Neural cell (in vitro differentiated cells): ENCODE measurements around the gene CACNG8. TPM values are rescaled to one million over a fixed set of nuclear protein-coding genes. Genes with fewer than 3 reads are reported as not detected.

Source experiments
- H2AFZ ChIP-seq: fragments of 200-600, 300-800 bp; sonication (generic), shearing (Covaris generic); 2 replicates; pipeline ENCODE4 v1.6.0; 2014; ENCODE audit warnings: low read depth, mild to moderate bottlenecking, antibody characterized with exemption, low read length, moderate library complexity
- H3F3A ChIP-seq: fragments of 200-600 bp; shearing (Covaris generic); 2 replicates; pipeline ENCODE4 v1.6.1; 2016; ENCODE audit warnings: mild to moderate bottlenecking, moderate library complexity, mixed read lengths, antibody characterized with exemption, low read length; ENCODE audit not compliant: insufficient read depth, poor library complexity, severe bottlenecking
- H3K27ac ChIP-seq: fragments of 200-600, 300-800 bp; sonication (generic), shearing (Covaris generic); 2 replicates; pipeline ENCODE4 v1.5.1; 2014; ENCODE audit warnings: mild to moderate bottlenecking, low read length, moderate library complexity
- H3K27me3 ChIP-seq: fragments of 300-800, 200-600 bp; sonication (generic), shearing (Covaris generic); 2 replicates; pipeline ENCODE4 v1.6.0; 2014; ENCODE audit warnings: mild to moderate bottlenecking, low read depth, low read length, moderate library complexity; ENCODE audit not compliant: insufficient read depth
- H3K36me3 ChIP-seq: fragments of 300-800, 200-600 bp; sonication (generic), shearing (Covaris generic); 2 replicates; pipeline ENCODE4 v1.5.1; 2014; ENCODE audit warnings: mild to moderate bottlenecking, antibody characterized with exemption, low read length, moderate library complexity; ENCODE audit not compliant: insufficient read depth
- H3K4me2 ChIP-seq: fragments of 300-800, 200-600 bp; sonication (generic), shearing (Covaris generic); 2 replicates; pipeline ENCODE4 v1.6.0; 2014; ENCODE audit warnings: mild to moderate bottlenecking, low read length
- H3K4me3 ChIP-seq: fragments of 300-800, 200-600 bp; sonication (generic), shearing (Covaris generic); 2 replicates; pipeline ENCODE4 v1.5.1; 2014; ENCODE audit warnings: mild to moderate bottlenecking, low read length, moderate library complexity
- H3K79me2 ChIP-seq: fragments of 200-600 bp; shearing (Covaris generic); replicated peaks from 2 replicates; pipeline ENCODE4 v1.6.0; 2014; ENCODE audit warnings: mild to moderate bottlenecking, low read length, moderate library complexity; ENCODE audit not compliant: insufficient read depth
- H3K9ac ChIP-seq: fragments of 300-800, 200-600 bp; sonication (generic), shearing (Covaris generic); 2 replicates; pipeline ENCODE4 v1.6.1; 2016; ENCODE audit warnings: mild to moderate bottlenecking, low read length, mixed read lengths
- H3K9me2 ChIP-seq: fragments of 200-600 bp; shearing (Covaris generic); 2 replicates; pipeline ENCODE4 v1.6.1; 2016; ENCODE audit warnings: mild to moderate bottlenecking, low read length, mixed read lengths; ENCODE audit not compliant: insufficient read depth
- H3K9me3 ChIP-seq: fragments of 200-600, 300-800 bp; sonication (generic), shearing (Covaris generic); 2 replicates; pipeline ENCODE4 v1.6.1; 2016; ENCODE audit warnings: mild to moderate bottlenecking, mixed run types, low read length, moderate library complexity, mixed read lengths
- H4K20me1 ChIP-seq: fragments of 200-600 bp; shearing (Covaris generic); 2 replicates; pipeline ENCODE4 v1.6.1; 2016; ENCODE audit warnings: mild to moderate bottlenecking, mixed run types; ENCODE audit not compliant: insufficient read depth
- CTCF ChIP-seq: fragments of 450-650 bp; IDR thresholded peaks from 2 replicates; pipeline ENCODE4 v1.5.1; 2014; ENCODE audit warnings: antibody characterized with exemption, mild to moderate bottlenecking, moderate library complexity; ENCODE audit not compliant: poor library complexity, severe bottlenecking
- EP300 ChIP-seq: fragments of 450-650 bp; conservative IDR thresholded peaks from 2 replicates; pipeline ENCODE4 v1.6.1; 2014; ENCODE audit warnings: antibody characterized with exemption, mild to moderate bottlenecking, moderate library complexity; ENCODE audit not compliant: poor library complexity, severe bottlenecking
- EZH2 ChIP-seq: fragments of 200-600, 300-800 bp; shearing (Covaris generic), sonication (generic); IDR thresholded peaks from 2 replicates; pipeline ENCODE4 v1.6.1; 2014; ENCODE audit warnings: antibody characterized with exemption, low read length, borderline replicate concordance, mild to moderate bottlenecking; ENCODE audit not compliant: insufficient read depth, poor library complexity, severe bottlenecking
- MXI1 ChIP-seq: fragments of 450-650 bp; conservative IDR thresholded peaks from 2 replicates; pipeline ENCODE4 v1.6.1; 2014; ENCODE audit warnings: antibody characterized with exemption, mild to moderate bottlenecking; ENCODE audit not compliant: poor library complexity, severe bottlenecking
- POLR2AphosphoS5 ChIP-seq: IDR thresholded peaks from 2 replicates; pipeline ENCODE4 v1.6.1; 2012
- RAD21 ChIP-seq: fragments of 450-650 bp; conservative IDR thresholded peaks from 2 replicates; pipeline ENCODE4 v1.6.1; 2014; ENCODE audit warnings: antibody characterized with exemption, mild to moderate bottlenecking, moderate library complexity
- REST ChIP-seq: IDR thresholded peaks from 2 replicates; pipeline ENCODE4 v1.6.1; 2012; ENCODE audit warnings: borderline replicate concordance
- SMC3 ChIP-seq: fragments of 450-650 bp; conservative IDR thresholded peaks from 2 replicates; pipeline ENCODE4 v1.6.1; 2014; ENCODE audit warnings: antibody characterized with exemption, mild to moderate bottlenecking, moderate library complexity; ENCODE audit not compliant: poor library complexity
- TAF1 ChIP-seq: IDR thresholded peaks from 2 replicates; pipeline ENCODE4 v1.6.1; 2012; ENCODE audit warnings: low read depth
- polyA plus RNA-seq: library from polyadenylated mRNA; depleted of rRNA; stranded (reverse); fragments of >200 nt; gene quantifications from 2 replicates; pipeline ENCODE4 v1.2.3, GENCODE V29; 2014

Gene CACNG8
- polyA plus RNA-seq, 1 donor from 2014 or later = 3.3 TPM

DNA sequence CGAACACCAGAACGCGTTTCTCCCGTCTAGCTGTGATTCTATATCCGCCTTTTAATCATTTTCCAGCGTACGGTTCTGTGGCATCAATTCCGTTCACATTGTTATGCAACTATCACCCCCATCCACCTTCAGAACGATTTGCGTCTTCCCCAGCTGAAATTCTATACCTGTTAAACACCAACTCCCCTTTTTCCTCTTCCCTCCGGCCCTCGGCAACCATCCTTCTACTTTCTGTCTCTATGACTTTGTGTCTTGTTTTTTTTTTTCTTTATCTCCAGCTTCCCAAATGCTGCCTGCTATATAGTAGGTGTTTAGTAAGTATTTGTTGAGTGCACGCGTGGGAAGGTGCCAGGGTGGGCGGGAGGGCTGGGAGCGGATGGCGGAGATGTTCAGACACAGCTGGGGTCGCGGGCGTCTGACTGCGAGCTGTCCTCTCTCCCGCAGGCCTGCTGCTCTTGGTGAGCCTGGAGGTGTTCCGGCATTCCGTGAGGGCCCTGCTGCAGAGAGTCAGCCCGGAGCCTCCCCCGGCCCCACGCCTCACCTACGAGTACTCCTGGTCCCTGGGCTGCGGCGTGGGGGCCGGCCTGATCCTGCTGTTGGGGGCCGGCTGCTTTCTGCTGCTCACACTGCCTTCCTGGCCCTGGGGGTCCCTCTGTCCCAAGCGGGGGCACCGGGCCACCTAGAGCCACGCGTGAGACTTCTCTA is 48.9 kb downstream of the CACNG8 start:
- Histone ChIP-seq H3K4me2 (no peak overlapping the region), H3K27me3 (no peaks in the 10 kb centered on the region), H3K4me3 (no peak overlapping the region), H3K36me3 (no peaks in the 10 kb centered on the region), H3K79me2 (no peaks in the 10 kb centered on the region), H3K9ac (no peak overlapping the region), H3F3A (no peaks in the 10 kb centered on the region), H3K9me3 (no peaks in the 10 kb centered on the region), H2AFZ (no peak overlapping the region), H4K20me1 (no peaks in the 10 kb centered on the region), H3K27ac (no peak overlapping the region), H3K9me2 (no peaks in the 10 kb centered on the region)
- no peak for TF ChIP-seq EZH2
- TF ChIP-seq POLR2AphosphoS5 = no peak
- no peak for TF ChIP-seq REST

DNA sequence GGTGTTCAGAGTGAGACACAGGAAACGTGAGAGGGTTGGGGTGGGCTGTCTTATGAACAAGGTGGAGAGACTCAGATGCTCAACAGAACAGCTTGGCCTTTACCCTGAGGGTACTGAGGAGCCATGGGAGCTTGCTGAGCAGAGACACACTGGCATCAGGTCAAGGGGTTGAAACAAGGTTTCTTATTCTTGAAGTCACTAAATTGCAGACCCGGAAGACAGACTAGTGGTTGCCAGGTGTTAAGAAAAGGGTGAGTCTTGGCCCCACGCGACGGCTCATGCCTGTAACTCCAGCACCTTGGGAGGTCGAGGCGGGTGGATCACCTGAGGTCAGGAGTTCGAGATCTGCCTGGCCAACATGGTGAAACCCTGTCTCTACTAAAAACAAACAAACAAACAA is 51.1 kb downstream of the CACNG8 start:
- Histone ChIP-seq H3K9me3 (no peaks in the 10 kb centered on the region), H3K4me2 (no peak overlapping the region), H4K20me1 (no peaks in the 10 kb centered on the region), H3K9me2 (no peaks in the 10 kb centered on the region), H2AFZ (no peak overlapping the region), H3K9ac (no peak overlapping the region), H3K27me3 (no peaks in the 10 kb centered on the region), H3K27ac (no peak overlapping the region), H3K4me3 (no peak overlapping the region), H3K36me3 (no peaks in the 10 kb centered on the region), H3F3A (no peaks in the 10 kb centered on the region), H3K79me2 (no peaks in the 10 kb centered on the region)
- no peak for TF ChIP-seq CTCF
- TF ChIP-seq EZH2 = no peak
- TF ChIP-seq RAD21 = no peak
- TF ChIP-seq MXI1 = no peak
- TF ChIP-seq SMC3 = no peak
- no peak for TF ChIP-seq REST
- TF ChIP-seq EP300 = no peak
- TF ChIP-seq POLR2AphosphoS5 = no peak
- no peak for TF ChIP-seq TAF1
